ENCODE measurements around the gene MED22. TPM values are rescaled to one million over a fixed set of nuclear protein-coding genes. Genes with fewer than 3 reads are reported as not detected.
"Not testable (repeated sequence)": the region's sequence is repeated elsewhere in the genome, so short reads cannot be mapped to it uniquely, and the experiment has no call there.

MED22 gene
- total and polyA plus RNA-seq, 2 experiments from 2014 or later: 74.9 to 125 TPM

GRCh38 chr9:133304477-133305377 lies 43.2 kb downstream of the MED22 start:
- no peak overlapping the region for H3K4me3 ChIP-seq
- H3K27ac ChIP-seq: no peak overlapping the region
- no peak for TF ChIP-seq CTCF (IDR thresholded peaks at IDR 0.05; ENCODE audit: low read depth, low read length)
- no peaks in the 10 kb centered on the region for H3K4me1 ChIP-seq (ENCODE audit: low read depth)
- H3K27me3 ChIP-seq: no peaks in the 10 kb centered on the region
- DNase-seq (ENCODE audit: low read depth in 1 of 2, low spot score in 1 of 2): no peak
- H3K9me3 ChIP-seq (ENCODE audit: low read depth): no peaks in the 10 kb centered on the region
- no peaks in the 10 kb centered on the region for H3K36me3 ChIP-seq

GRCh38 chr9:133304158-133304470 lies 43.8 kb downstream of the MED22 start:
- TF ChIP-seq CTCF (IDR thresholded peaks at IDR 0.05; ENCODE audit: low read depth, low read length): no peak

GRCh38 chr9:133303266-133304157 lies 44.4 kb downstream of the MED22 start:
- no peak for TF ChIP-seq CTCF (IDR thresholded peaks at IDR 0.05; ENCODE audit: low read depth, low read length)
- no peaks in the 10 kb centered on the region for H3K9me3 ChIP-seq (ENCODE audit: low read depth)
- H3K36me3 ChIP-seq: no peaks in the 10 kb centered on the region
- DNase-seq (ENCODE audit: low read depth in 1 of 2, low spot score in 1 of 2): no peak
- H3K27ac ChIP-seq: no peak overlapping the region
- H3K4me3 ChIP-seq: no peak overlapping the region
- H3K4me1 ChIP-seq (ENCODE audit: low read depth): no peaks in the 10 kb centered on the region
- no peaks in the 10 kb centered on the region for H3K27me3 ChIP-seq

More at GRCh38 chr9:133304158-133304470, 43.8 kb downstream of the MED22 start:
- Histone ChIP-seq H3K9me3 (ENCODE audit: low read depth) (no peaks in the 10 kb centered on the region), H3K4me1 (ENCODE audit: low read depth) (no peaks in the 10 kb centered on the region), H3K36me3 (no peaks in the 10 kb centered on the region), H3K27ac (no peak overlapping the region), H3K4me3 (no peak overlapping the region), H3K27me3 (no peaks in the 10 kb centered on the region)
- DNase-seq (ENCODE audit: low read depth in 1 of 2, low spot score in 1 of 2): no peak

GRCh38 chr9:133301253-133302230 lies 46.4 kb downstream of the MED22 start:
- Histone ChIP-seq H3K4me1 (ENCODE audit: low read depth) (no peaks in the 10 kb centered on the region), H3K9me3 (ENCODE audit: low read depth) (no peaks in the 10 kb centered on the region), H3K4me3 (no peak overlapping the region), H3K36me3 (no peaks in the 10 kb centered on the region), H3K27me3 (peaks cover 2% of the 10 kb centered on the region), H3K27ac (no peak overlapping the region)
- DNase-seq (ENCODE audit: low read depth in 1 of 2, low spot score in 1 of 2): no peak
- no peak for TF ChIP-seq CTCF (IDR thresholded peaks at IDR 0.05; ENCODE audit: low read depth, low read length)

- H3K27me3 ChIP-seq; H3K9me3 ChIP-seq (ENCODE audit: low read depth); H3K4me1 ChIP-seq (ENCODE audit: low read depth); H3K36me3 ChIP-seq; H3K27ac ChIP-seq; H3K4me3 ChIP-seq; DNase-seq (ENCODE audit: low read depth in 1 of 2, low spot score in 1 of 2): not testable (repeated sequence)
Measured at GRCh38 chr9:133299996-133300395, 47.9 kb downstream of the MED22 start.

All from cardiac muscle cell (in vitro differentiated cells and primary cell).